Keratinocyte (primary cell): Measurements from ENCODE around the gene FAT1. TPM values are rescaled to one million over a fixed set of nuclear protein-coding genes. Genes with fewer than 3 reads are reported as not detected.

Experiments used
- DNase-seq: peaks from one replicate; pipeline ENCODE4 v3.0.0-alpha.2; 2011; ENCODE audit warnings: low read depth, missing footprints, low spot score
- FAIRE-seq: peaks from 2 replicates; lab custom pipeline; 2011; peaks lifted over from hg19 to GRCh38; lab: Jason Lieb, UNC
- H2AFZ ChIP-seq: 2 replicates; pipeline ENCODE4 v1.6.0; 2012; ENCODE audit warnings: low read length, control low read depth, inconsistent platforms; ENCODE audit not compliant: control insufficient read depth
- H3K27ac ChIP-seq: 2 replicates; pipeline ENCODE4 v1.5.1; 2011; ENCODE audit warnings: low read length; ENCODE audit not compliant: control insufficient read depth, insufficient read depth
- H3K27me3 ChIP-seq: 3 replicates; pipeline ENCODE4 v1.6.0; 2011; ENCODE audit warnings: low read length; ENCODE audit not compliant: control insufficient read depth, insufficient read depth; ENCODE audit errors: extremely low read depth
- H3K36me3 ChIP-seq, 2 experiments: 2 replicates in 1 of 2; 3 replicates in 1 of 2; pipeline ENCODE4 v1.5.1; 2011; ENCODE audit warnings: low read length in 2 of 2, mild to moderate bottlenecking in 1 of 2; ENCODE audit not compliant: control insufficient read depth in 2 of 2, insufficient read depth in 2 of 2; ENCODE audit errors: extremely low read depth in 1 of 2
- H3K4me1 ChIP-seq: 3 replicates; pipeline ENCODE4 v1.5.1; 2011; ENCODE audit warnings: low read length; ENCODE audit not compliant: control insufficient read depth, insufficient read depth; ENCODE audit errors: extremely low read depth
- H3K4me2 ChIP-seq: 3 replicates; pipeline ENCODE4 v1.6.0; 2011; ENCODE audit warnings: low read depth, low read length; ENCODE audit not compliant: control insufficient read depth, insufficient read depth; ENCODE audit errors: extremely low read depth
- H3K4me3 ChIP-seq, 3 experiments: fragments of 200-600 bp in 1 of 3; sonication (generic) in 1 of 3; 2 replicates in 2 of 3; 3 replicates in 1 of 3; pipeline ENCODE4 v1.5.1; 2011 to 2016; ENCODE audit warnings: low read length in 3 of 3, mild to moderate bottlenecking in 3 of 3, control low read depth in 2 of 3, inconsistent platforms in 1 of 3, low read depth in 1 of 3, mixed read lengths in 1 of 3, mixed run types in 1 of 3, moderate library complexity in 1 of 3; ENCODE audit not compliant: control insufficient read depth in 2 of 3, insufficient read depth in 2 of 3; ENCODE audit errors: extremely low read depth in 1 of 3
- H3K79me2 ChIP-seq: 2 replicates; pipeline ENCODE4 v1.6.0; 2012; ENCODE audit warnings: low read length; ENCODE audit not compliant: control insufficient read depth, insufficient read depth
- H3K9ac ChIP-seq: 3 replicates; pipeline ENCODE4 v1.6.0; 2011; ENCODE audit warnings: low read length; ENCODE audit not compliant: control insufficient read depth, insufficient read depth; ENCODE audit errors: extremely low read depth
- H3K9me1 ChIP-seq: 3 replicates; pipeline ENCODE4 v1.6.0; 2011; ENCODE audit warnings: low read length; ENCODE audit not compliant: control insufficient read depth, insufficient read depth; ENCODE audit errors: extremely low read depth
- H3K9me3 ChIP-seq: 2 replicates; pipeline ENCODE4 v1.5.1; 2012; ENCODE audit warnings: low read depth, low read length; ENCODE audit not compliant: control insufficient read depth
- H4K20me1 ChIP-seq: 3 replicates; pipeline ENCODE4 v1.6.0; 2011; ENCODE audit warnings: low read length; ENCODE audit not compliant: control insufficient read depth, insufficient read depth; ENCODE audit errors: extremely low read depth
- CTCF ChIP-seq, 3 experiments: IDR thresholded peaks in 1 of 3; conservative IDR thresholded peaks in 1 of 3; optimal IDR thresholded peaks in 1 of 3; 2 replicates in 2 of 3; 3 replicates in 1 of 3; pipeline versions ENCODE3 to v1.5.1; 2011; ENCODE audit warnings: low read length in 3 of 3, mild to moderate bottlenecking in 3 of 3, moderate library complexity in 2 of 3, control low read depth in 1 of 3, inconsistent platforms in 1 of 3; ENCODE audit not compliant: insufficient read depth in 2 of 3; ENCODE audit errors: extremely low read depth in 1 of 3
- EZH2 ChIP-seq: IDR thresholded peaks from one replicate; pipeline ENCODE4 v1.6.1; 2012; ENCODE audit warnings: inconsistent platforms, mild to moderate bottlenecking, low read length, moderate library complexity
- dilution Hi-C: fragments of 300-500 bp; cut with MboI; formaldehyde crosslinking; loops from one replicate; pipeline ENCODE4 v1.7.0; 2020; ENCODE audit warnings: low sequenced_read_pairs; ENCODE audit not compliant: extremely low pct_ligation_motif_present
- polyA plus RNA-seq, 5 experiments: library from polyadenylated mRNA; depleted of rRNA in 3 of 5; stranded (reverse) in 3 of 5; stranded (forward) in 1 of 5; unstranded in 1 of 5; fragments of >200 nt; gene quantifications; 1 replicate in 1 of 5; 2 replicates in 3 of 5; 3 replicates in 1 of 5; pipeline versions ENCODE4 v1.2.1 to v1.2.3, GENCODE V29; 2011 to 2012; ENCODE audit warnings: missing spikeins in 2 of 5, low read depth in 1 of 5, low replicate concordance in 1 of 5

Gene FAT1
- polyA plus RNA-seq, 1 donor (not counting 4 experiments of a cell fraction or from before 2014, with no cell fraction given), result 329 TPM

GRCh38 chr4:186557486-186557885 is 166.2 kb downstream of the FAT1 start:
- dilution Hi-C loops, result loop anchor here (10.0 kb wide), 1 partner anchor 263 kb away; no protein-coding TSS in a partner anchor
- TF ChIP-seq EZH2 (no peak), CTCF (optimal IDR thresholded peaks at IDR 0.05 in 1 of 3, IDR thresholded peaks at IDR 0.05 in 1 of 3, conservative IDR thresholded peaks at IDR 0.05 in 1 of 3; ENCODE audit: extremely low read depth in 1 of 3, insufficient read depth in 2 of 3, low read length in 3 of 3) (no peak)
- no peak overlapping the region for H3K4me3 ChIP-seq
- no peaks in the 10 kb centered on the region for H3K9me3 ChIP-seq
- H2AFZ ChIP-seq, result no peak overlapping the region
- DNase-seq (no peak), FAIRE-seq (no peak)
- no peak overlapping the region for H3K9ac ChIP-seq
- H3K4me2 ChIP-seq, result no peak overlapping the region
- H4K20me1 ChIP-seq, result no peaks in the 10 kb centered on the region
- H3K4me1 ChIP-seq, result peaks cover 6% of the 10 kb centered on the region
- no peaks in the 10 kb centered on the region for H3K36me3 ChIP-seq
- H3K79me2 ChIP-seq, result no peaks in the 10 kb centered on the region
- H3K27ac ChIP-seq, result no peak overlapping the region
- H3K27me3 ChIP-seq, result peaks cover 10% of the 10 kb centered on the region
- no peaks in the 10 kb centered on the region for H3K9me1 ChIP-seq

GRCh38 chr4:186557061-186557460 is 166.6 kb downstream of the FAT1 start:
- DNase-seq, result no peak
- H2AFZ ChIP-seq, result no peak overlapping the region
- dilution Hi-C loops, result loop anchor here (10.0 kb wide), 1 partner anchor 262 kb away; no protein-coding TSS in a partner anchor
- no peak overlapping the region for H3K9ac ChIP-seq
- peaks cover 6% of the 10 kb centered on the region for H3K4me1 ChIP-seq
- H3K4me3 ChIP-seq, result no peak overlapping the region
- FAIRE-seq, result no peak
- H3K36me3 ChIP-seq, result no peaks in the 10 kb centered on the region
- no peak overlapping the region for H3K4me2 ChIP-seq
- no peaks in the 10 kb centered on the region for H3K9me3 ChIP-seq
- TF ChIP-seq EZH2 (no peak), CTCF (optimal IDR thresholded peaks at IDR 0.05 in 1 of 3, IDR thresholded peaks at IDR 0.05 in 1 of 3, conservative IDR thresholded peaks at IDR 0.05 in 1 of 3; ENCODE audit: extremely low read depth in 1 of 3, insufficient read depth in 2 of 3, low read length in 3 of 3) (no peak)
- H3K9me1 ChIP-seq, result no peaks in the 10 kb centered on the region
- peaks cover 10% of the 10 kb centered on the region for H3K27me3 ChIP-seq
- no peaks in the 10 kb centered on the region for H4K20me1 ChIP-seq
- no peaks in the 10 kb centered on the region for H3K79me2 ChIP-seq
- H3K27ac ChIP-seq, result no peak overlapping the region
